Measurements from ENCODE around the gene GPRC5C.

GRCh38 chr17:74475189-74475588, 43.3 kb downstream of the GPRC5C start:
- TF ChIP-seq ZFX (IDR thresholded peaks at IDR 0.05) (no peak), CTCF (conservative IDR thresholded peaks at IDR 0.05) (no peak)
